ENCODE data around the gene SCFD2.
"Not testable (repeated sequence)": the region's sequence is repeated elsewhere in the genome, so short reads cannot be mapped to it uniquely, and the experiment has no call there.

The SCFD2 gene

DNA sequence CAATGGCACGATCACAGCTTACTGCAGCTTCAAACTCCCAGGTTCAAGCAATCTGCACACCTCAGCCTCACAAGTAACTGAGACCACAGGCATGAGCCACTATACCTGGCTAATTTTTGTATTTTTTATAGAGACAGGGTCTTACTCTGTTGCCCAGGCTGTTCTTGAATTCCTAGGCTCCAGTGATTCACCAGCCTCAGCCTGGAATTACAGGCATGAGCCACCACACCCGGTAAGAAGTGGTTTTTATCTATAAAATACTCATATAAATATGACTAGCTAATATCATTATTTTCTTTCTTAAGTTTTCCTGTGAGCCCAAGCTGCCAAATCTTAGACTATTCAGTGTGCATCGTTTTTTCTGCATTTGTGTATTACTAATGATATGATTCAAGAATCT, 4.4 kb downstream of the SCFD2 start:
- H3K36me3 Mint-ChIP-seq (ENCODE audit: low read depth) = peaks cover 27% of the 10 kb centered on the region
- H3K27ac Mint-ChIP-seq = no peak overlapping the region
- no peak overlapping the region for H3K4me3 Mint-ChIP-seq
- H3K27me3 Mint-ChIP-seq = peaks cover 2% of the 10 kb centered on the region
- H3K4me1 Mint-ChIP-seq = peaks cover 57% of the 10 kb centered on the region
- no peak for DNase-seq
- no peak for ATAC-seq
- H3K9me3 Mint-ChIP-seq = no peaks in the 10 kb centered on the region

DNA sequence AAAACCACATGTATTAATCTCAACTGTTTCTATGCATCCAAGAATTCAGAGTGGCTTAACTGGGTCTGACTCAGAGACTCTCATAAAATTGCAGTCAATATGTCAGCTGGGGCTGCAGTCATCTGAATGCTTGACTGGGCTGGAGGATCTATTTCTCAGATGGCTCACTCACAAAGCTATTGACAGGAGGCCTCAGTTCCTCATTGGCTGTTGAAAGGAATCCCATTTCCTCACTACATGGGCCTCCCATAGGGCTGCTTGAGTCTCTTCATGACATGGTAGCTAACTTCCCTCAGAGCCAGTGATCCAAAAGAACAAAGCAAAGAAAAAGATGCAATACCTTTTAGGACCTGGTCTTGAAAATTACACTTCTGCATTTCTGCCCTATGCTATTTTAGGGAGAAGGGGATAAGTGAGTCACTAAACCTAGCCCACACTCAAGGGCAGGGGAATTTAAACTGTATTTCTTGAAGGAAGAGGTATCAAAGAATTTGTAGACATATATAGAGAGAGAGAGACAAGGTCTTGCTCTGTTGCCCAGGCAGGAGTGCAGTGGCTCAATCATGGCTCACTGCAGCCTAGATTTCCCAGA, 9.8 kb downstream of the SCFD2 start:
- peaks cover 27% of the 10 kb centered on the region for H3K4me1 Mint-ChIP-seq
- H3K27me3 Mint-ChIP-seq = no peaks in the 10 kb centered on the region
- DNase-seq (no peak), ATAC-seq (no peak)
- no peak overlapping the region for H3K27ac Mint-ChIP-seq
- H3K36me3 Mint-ChIP-seq (ENCODE audit: low read depth) = peaks cover 41% of the 10 kb centered on the region
- no peak overlapping the region for H3K4me3 Mint-ChIP-seq
- H3K9me3 Mint-ChIP-seq = peaks cover 5% of the 10 kb centered on the region

DNA sequence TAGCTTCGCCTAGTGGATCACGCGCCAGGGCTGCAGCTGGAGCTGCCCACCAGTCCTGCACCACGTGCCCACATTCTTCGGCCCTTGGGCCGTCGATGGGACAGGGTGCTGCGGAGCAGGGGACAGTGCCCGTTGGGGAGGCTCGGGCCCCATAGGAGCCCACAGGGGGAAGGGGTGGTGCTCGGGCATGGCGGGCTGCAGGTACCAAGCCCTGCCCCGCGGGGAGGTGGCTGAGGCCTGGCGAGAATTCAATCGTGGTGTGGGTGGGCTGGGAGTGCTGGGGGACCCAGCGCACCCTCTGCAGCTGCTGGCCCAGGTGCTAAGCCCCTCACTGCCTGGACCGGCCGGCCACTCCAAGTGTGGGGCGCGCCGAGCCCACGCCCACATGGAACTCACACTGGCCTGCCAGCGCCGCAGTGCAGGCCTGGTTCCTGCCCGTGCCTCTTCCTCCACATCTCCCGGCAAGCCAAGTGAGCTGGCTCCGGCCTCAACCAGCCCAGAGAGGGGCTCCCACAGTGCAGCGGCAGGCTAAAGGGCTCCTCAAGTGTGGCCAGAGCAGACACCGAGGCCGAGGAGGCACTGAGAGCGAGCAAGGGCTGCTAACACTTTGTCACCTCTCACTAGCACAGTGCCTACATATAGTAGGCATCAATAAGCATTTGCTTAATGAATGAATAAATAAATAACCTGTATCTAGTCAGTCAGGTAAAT, 11.7 kb downstream of the SCFD2 start:
- Mint-ChIP-seq H3K27me3 (no peaks in the 10 kb centered on the region), H3K27ac (no peak overlapping the region), H3K9me3 (peaks cover 5% of the 10 kb centered on the region), H3K4me1 (peaks cover 11% of the 10 kb centered on the region), H3K36me3 (ENCODE audit: low read depth) (peaks cover 44% of the 10 kb centered on the region), H3K4me3 (no peak overlapping the region)
- no peak for ATAC-seq
- no peak for DNase-seq

DNA sequence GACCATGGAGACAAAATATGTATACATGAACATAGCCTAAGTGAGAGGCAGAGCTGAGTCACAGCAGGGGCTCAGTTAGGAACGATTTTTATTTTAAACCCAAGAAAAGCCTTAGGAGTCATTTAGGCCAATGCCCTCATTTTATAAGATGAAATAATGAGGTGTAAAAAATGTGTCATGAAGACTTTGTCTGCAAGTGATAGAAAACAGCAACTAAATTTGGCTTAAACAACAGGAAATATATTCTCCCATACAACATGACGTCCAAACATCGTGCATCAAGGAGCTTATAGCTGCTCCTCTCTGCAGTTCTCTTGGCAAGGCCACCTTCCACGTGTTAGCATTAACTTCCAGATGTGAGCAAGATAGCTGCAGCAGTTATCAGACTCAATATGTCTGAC, 16.8 kb downstream of the SCFD2 start:
- Mint-ChIP-seq H3K27me3 (no peaks in the 10 kb centered on the region), H3K9me3 (peaks cover 7% of the 10 kb centered on the region), H3K4me3 (no peak overlapping the region), H3K36me3 (ENCODE audit: low read depth) (peaks cover 57% of the 10 kb centered on the region), H3K4me1 (peaks cover 2% of the 10 kb centered on the region), H3K27ac (no peak overlapping the region)
- DNase-seq (no peak), ATAC-seq (no peak)

DNA sequence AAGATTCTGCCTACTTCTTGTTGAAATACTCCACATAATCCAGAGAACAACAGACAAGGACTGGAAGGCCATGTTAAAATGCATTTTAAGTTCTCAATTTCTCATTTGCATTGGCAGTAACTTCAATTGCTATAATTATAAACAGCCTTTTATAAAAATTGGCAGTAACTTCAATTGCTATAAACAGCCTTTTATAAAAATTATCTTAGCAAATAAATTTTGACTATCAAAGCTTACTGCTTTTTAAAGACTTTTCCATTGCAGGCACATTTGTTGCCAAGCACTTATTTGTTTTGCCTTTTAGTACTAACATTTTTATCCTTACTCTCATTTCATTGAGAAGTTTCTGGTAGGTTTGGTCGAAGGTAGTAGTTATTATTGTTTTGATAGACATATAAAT, 17.8 kb downstream of the SCFD2 start:
- Mint-ChIP-seq H3K9me3 (peaks cover 7% of the 10 kb centered on the region), H3K4me3 (no peak overlapping the region), H3K27ac (no peak overlapping the region), H3K36me3 (ENCODE audit: low read depth) (peaks cover 60% of the 10 kb centered on the region), H3K4me1 (peaks cover 2% of the 10 kb centered on the region), H3K27me3 (no peaks in the 10 kb centered on the region)
- DNase-seq (no peak), ATAC-seq (no peak)

DNA sequence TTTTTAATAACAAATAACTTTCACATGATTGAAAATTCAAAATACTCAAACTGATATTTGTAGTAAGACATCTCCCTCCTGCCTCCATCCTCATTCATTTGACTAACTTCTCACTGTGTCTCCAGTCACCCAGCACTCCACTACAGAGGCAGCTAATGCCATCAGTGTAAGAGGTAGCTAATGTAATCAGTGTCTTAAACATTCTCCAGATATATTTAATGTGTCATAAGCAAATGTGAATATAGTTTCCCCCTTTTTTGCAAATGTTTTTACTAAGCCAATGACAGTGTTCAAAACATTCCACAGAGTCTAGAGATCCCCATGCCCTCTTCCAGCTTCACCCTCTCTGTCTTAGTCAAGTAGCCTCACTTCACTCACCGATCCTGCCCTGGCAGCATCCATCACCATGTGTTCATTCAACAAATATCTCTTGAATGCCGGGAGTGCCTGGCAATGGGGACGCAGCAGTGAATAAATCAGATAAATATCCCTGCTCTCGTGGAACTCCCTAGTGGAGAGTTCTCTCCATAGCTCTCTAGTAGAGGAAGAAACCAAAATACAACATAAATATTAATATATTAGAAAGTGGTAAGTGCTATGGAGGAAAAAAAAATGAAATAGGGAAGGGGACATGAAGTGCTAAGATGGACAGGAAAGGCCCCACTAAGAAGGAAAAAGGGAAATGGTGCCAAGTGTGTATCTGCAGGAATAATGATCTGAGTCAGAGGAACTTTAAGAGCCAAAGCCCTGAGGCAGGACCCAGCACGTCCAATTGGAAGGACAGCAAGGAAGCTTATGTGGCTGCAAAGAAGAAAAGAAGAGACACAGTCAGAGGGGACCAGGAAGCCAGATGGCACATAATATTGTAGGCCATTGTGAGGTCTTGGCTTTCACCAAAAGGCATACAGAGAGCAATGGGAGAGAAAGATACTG, 18.7 kb downstream of the SCFD2 start:
- H3K4me3 Mint-ChIP-seq = no peak overlapping the region
- H3K4me1 Mint-ChIP-seq = peaks cover 2% of the 10 kb centered on the region
- DNase-seq (no peak), ATAC-seq (no peak)
- H3K9me3 Mint-ChIP-seq = peaks cover 12% of the 10 kb centered on the region
- H3K27ac Mint-ChIP-seq = no peak overlapping the region
- no peaks in the 10 kb centered on the region for H3K27me3 Mint-ChIP-seq
- peaks cover 65% of the 10 kb centered on the region for H3K36me3 Mint-ChIP-seq (ENCODE audit: low read depth)

DNA sequence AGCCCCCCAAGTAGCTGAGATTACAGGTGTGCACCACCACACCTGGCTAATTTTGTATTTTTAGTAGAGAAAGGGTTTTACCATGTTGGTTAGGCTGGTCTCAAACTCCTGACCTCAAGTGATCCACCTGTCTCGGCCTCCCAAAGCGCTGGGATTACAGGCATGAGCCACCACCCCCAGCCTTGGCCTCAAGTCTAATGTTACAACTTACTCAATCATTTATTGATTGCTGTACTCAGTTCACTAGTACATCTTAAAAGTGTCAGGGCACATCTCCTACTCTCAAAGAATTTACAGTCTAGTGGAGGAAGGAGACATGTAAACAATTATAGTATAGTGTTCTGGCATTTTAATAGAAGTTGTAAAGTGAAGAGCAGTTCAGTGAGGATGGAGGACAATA, 19.5 kb downstream of the SCFD2 start:
- H3K27me3 Mint-ChIP-seq, H3K27ac Mint-ChIP-seq, DNase-seq, H3K4me1 Mint-ChIP-seq, H3K4me3 Mint-ChIP-seq, ATAC-seq: not testable (repeated sequence)
- Mint-ChIP-seq H3K36me3 (ENCODE audit: low read depth) (peaks cover 70% of the 10 kb centered on the region), H3K9me3 (peaks cover 19% of the 10 kb centered on the region)

DNA sequence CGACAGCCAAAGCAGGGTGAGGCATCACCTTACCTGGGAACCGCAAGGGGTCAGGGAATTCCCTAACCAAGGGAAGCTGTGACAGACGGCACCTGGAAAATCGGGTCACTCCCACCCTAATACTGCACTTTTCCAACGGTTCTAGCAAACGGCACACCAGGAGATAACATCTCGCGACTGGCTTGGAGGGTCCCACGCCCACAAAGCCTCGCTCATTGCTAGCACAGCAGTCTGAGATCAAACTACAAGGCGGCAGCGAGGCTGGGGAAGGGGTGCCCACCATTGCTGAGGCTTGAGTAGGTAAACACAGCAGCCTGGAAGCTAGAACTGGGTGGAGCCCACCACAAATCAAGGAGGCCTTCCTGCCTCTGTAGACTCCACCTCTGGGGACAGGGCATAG, 25.7 kb downstream of the SCFD2 start:
- not testable (repeated sequence) for ATAC-seq, H3K27me3 Mint-ChIP-seq, DNase-seq, H3K27ac Mint-ChIP-seq, H3K4me3 Mint-ChIP-seq
- Mint-ChIP-seq H3K36me3 (ENCODE audit: low read depth) (peaks cover 60% of the 10 kb centered on the region), H3K9me3 (peaks cover 20% of the 10 kb centered on the region), H3K4me1 (peaks cover 11% of the 10 kb centered on the region)

DNA sequence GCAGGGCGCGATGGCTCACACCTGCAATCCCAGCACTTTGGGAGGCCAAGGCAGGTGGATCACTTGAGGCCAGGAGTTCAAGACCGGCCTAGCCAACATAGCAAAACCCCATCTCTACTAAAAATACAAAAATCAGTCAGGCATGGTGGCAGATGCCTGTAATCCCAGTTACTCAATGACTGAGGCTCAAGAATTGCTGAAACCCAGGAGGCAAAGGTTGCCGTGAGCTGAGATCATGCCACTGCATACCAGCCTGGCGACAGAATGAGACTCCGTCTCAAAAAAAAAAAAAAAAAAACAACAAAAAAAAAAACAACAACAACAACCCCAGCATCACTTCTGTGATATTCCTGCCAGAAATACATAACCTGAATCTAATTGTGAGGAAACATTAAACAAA, 30.9 kb downstream of the SCFD2 start:
- not testable (repeated sequence) for ATAC-seq, H3K4me3 Mint-ChIP-seq, H3K9me3 Mint-ChIP-seq, H3K27me3 Mint-ChIP-seq, DNase-seq, H3K27ac Mint-ChIP-seq, H3K4me1 Mint-ChIP-seq
- H3K36me3 Mint-ChIP-seq (ENCODE audit: low read depth) = peaks cover 30% of the 10 kb centered on the region

DNA sequence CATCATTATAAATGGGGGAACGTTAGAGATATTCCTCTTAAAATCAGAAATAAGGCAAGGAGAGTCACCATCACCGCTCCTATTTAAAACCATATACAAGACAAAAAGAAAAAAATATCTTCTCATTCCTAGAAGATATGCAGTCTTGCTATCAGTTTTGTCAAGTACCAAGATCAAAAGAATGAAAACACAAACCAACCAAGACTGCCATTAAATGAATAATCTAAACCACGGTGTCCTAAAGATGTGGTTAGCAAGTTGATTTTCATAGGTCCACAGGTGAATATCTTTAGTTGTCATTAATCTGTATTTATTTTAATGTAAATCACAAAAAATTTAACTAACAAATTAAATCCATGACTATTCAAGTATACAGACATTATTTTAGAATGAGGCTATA, 39.3 kb downstream of the SCFD2 start:
- Mint-ChIP-seq H3K36me3 (ENCODE audit: low read depth) (peaks cover 19% of the 10 kb centered on the region), H3K27ac (no peak overlapping the region), H3K4me3 (no peak overlapping the region), H3K9me3 (peaks cover 3% of the 10 kb centered on the region), H3K27me3 (no peaks in the 10 kb centered on the region), H3K4me1 (peaks cover 20% of the 10 kb centered on the region)
- no peak for DNase-seq
- ATAC-seq = no peak

DNA sequence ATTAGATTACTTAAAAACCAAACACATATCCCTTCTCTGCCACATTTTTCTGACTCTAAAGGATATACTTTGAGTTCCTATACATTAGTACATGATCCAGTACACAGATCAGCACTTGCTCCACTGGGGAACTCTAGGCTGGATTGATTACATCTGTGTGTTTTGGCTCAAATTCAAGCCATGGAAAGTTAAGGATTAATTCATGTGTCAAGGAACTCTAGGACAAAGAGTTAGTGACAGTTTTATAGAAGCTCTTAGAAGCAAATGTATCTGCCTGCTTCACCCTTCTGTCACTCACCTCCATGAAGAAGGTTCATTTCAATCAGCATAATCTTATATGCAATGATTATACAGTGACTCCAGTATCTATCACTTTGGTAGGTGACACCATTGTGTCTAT, 43.2 kb downstream of the SCFD2 start:
- H3K4me1 Mint-ChIP-seq = peaks cover 28% of the 10 kb centered on the region
- peaks cover 8% of the 10 kb centered on the region for H3K36me3 Mint-ChIP-seq (ENCODE audit: low read depth)
- DNase-seq (no peak), ATAC-seq (no peak)
- H3K27me3 Mint-ChIP-seq = no peaks in the 10 kb centered on the region
- H3K27ac Mint-ChIP-seq = no peak overlapping the region
- no peaks in the 10 kb centered on the region for H3K9me3 Mint-ChIP-seq
- no peak overlapping the region for H3K4me3 Mint-ChIP-seq

DNA sequence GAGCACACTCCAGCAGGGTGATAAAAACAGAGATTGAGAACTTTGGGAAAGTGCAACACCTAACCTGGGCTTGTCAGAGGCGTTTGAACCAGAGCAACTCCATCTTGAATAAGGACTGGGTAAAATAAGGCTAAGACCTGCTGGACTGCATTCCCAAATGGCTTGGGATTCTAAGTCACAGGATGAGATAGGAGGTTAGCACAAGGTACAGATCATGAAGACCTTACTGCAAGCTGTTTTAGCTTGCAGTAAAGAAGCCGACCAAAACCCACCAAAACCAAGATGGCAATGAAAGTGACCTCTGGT, 43.9 kb downstream of the SCFD2 start:
- Mint-ChIP-seq H3K27ac (no peak overlapping the region), H3K36me3 (ENCODE audit: low read depth) (peaks cover 3% of the 10 kb centered on the region), H3K27me3 (no peaks in the 10 kb centered on the region), H3K4me3 (no peak overlapping the region), H3K4me1 (peaks cover 23% of the 10 kb centered on the region), H3K9me3 (no peaks in the 10 kb centered on the region)
- ATAC-seq (no peak), DNase-seq (no peak)

DNA sequence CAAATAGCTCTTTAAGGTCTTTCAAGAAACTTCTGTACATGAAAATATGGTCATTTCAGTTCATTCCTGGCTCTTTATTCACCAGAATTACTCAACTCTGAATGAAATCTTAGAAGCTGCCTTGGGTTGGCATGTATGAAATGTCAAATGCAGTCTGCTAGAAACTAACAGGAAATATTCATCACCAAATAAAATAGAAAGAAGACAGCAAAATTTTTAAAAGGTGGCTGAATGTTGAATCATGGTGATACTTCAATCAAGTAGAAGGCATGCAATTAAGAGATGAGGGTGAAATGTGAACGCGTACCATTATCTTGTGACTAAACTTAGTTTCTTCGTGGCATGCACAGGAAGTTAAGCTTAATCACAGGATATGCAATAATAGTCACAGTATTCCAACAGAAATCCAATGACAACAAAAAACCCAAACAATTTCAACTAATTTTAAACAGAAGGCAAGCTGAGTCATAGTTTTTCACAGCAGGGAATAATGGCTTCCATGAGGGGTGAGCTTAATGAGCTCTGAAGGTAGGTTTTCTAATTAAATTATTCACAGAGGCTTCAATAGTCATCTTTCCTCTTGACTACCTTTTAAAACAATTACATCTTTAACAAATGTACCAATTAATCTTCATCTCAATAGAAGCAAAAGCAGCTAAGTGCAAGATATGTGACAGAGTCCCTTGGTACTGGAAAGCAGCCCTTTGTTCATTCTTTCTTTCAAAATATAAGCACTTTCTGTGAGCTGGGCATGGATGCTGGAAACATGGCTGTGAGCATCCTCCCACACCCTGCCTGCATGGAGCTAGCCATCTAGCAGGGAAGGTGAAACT, 44.5 kb downstream of the SCFD2 start:
- Mint-ChIP-seq H3K4me1 (peaks cover 20% of the 10 kb centered on the region), H3K27ac (no peak overlapping the region), H3K27me3 (no peaks in the 10 kb centered on the region), H3K4me3 (no peak overlapping the region), H3K9me3 (no peaks in the 10 kb centered on the region), H3K36me3 (ENCODE audit: low read depth) (peaks cover 3% of the 10 kb centered on the region)
- DNase-seq (no peak), ATAC-seq (no peak)

DNA sequence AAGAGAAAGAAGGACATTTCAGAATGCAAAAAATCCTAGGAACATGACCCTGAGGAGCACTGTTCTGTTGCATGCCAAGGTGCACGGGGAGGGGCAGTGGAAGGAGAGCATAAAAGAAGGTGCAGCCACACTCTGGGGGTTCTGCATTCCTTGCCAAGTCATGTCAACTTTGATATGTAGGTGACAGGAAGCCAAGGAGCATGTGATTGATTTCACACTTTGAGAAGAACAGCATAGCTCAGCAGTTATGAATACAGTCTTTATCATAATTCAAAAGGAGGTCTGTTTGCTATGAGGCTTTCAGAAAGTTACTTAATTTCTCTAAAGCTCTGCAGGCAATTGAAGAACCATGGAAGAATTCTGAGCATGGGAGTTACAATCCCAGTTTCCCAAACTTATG, 50.6 kb downstream of the SCFD2 start:
- no peaks in the 10 kb centered on the region for H3K27me3 Mint-ChIP-seq
- no peak overlapping the region for H3K4me3 Mint-ChIP-seq
- no peaks in the 10 kb centered on the region for H3K9me3 Mint-ChIP-seq
- H3K4me1 Mint-ChIP-seq = peaks cover 14% of the 10 kb centered on the region
- ATAC-seq = no peak
- DNase-seq = no peak
- H3K36me3 Mint-ChIP-seq (ENCODE audit: low read depth) = peaks cover 14% of the 10 kb centered on the region
- no peak overlapping the region for H3K27ac Mint-ChIP-seq

All from activated naive CD8-positive, alpha-beta T cell treated with anti-CD3 and anti-CD28 coated beads, Interleukin-2, amount 50 U/mL, for 24 hours (primary cell).